Measurements from ENCODE around the gene INKA2. TPM values are rescaled to one million over a fixed set of nuclear protein-coding genes. Genes with fewer than 3 reads are reported as not detected.

INKA2 gene
- total and polyA plus RNA-seq, 2 experiments from 2014 or later = 1.8 to 3.2 TPM

GRCh38 chr1:111723871-111724270 lies 15.3 kb downstream of the INKA2 start:
- Histone ChIP-seq H3K36me3 (replicated peaks; ENCODE audit: insufficient read depth, low read depth) (no peaks in the 10 kb centered on the region), H3K27me3 (no peaks in the 10 kb centered on the region), H3K9me3 (ENCODE audit: low read depth) (no peaks in the 10 kb centered on the region), H3K79me2 (no peaks in the 10 kb centered on the region), H3K4me2 (no peak overlapping the region), H3K9me2 (replicated peaks; ENCODE audit: insufficient read depth) (no peaks in the 10 kb centered on the region), H3K4me3 (no peak overlapping the region), H3K27ac (no peak overlapping the region), H2AFZ (no peak overlapping the region), H4K20me1 (ENCODE audit: insufficient read depth, poor library complexity, severe bottlenecking) (no peaks in the 10 kb centered on the region), H3K4me1 (ENCODE audit: insufficient read depth) (no peaks in the 10 kb centered on the region)
- WGBS (ENCODE audit: low lambda C conversion rate, missing lambda C conversion rate) = 89% methylated on average over 1 of the region's 1 CpG
- DNase-seq (ENCODE audit: low spot score) = no peak
- no peak for TF ChIP-seq EZH2 (IDR thresholded peaks at IDR 0.05; ENCODE audit: borderline replicate concordance)
- TF ChIP-seq CTCF (IDR thresholded peaks at IDR 0.05; ENCODE audit: poor library complexity) = no peak
- TF ChIP-seq EZH2phosphoT487 (IDR thresholded peaks at IDR 0.05; ENCODE audit: low read depth, severe bottlenecking, unreplicated experiment) = no peak

DNA sequence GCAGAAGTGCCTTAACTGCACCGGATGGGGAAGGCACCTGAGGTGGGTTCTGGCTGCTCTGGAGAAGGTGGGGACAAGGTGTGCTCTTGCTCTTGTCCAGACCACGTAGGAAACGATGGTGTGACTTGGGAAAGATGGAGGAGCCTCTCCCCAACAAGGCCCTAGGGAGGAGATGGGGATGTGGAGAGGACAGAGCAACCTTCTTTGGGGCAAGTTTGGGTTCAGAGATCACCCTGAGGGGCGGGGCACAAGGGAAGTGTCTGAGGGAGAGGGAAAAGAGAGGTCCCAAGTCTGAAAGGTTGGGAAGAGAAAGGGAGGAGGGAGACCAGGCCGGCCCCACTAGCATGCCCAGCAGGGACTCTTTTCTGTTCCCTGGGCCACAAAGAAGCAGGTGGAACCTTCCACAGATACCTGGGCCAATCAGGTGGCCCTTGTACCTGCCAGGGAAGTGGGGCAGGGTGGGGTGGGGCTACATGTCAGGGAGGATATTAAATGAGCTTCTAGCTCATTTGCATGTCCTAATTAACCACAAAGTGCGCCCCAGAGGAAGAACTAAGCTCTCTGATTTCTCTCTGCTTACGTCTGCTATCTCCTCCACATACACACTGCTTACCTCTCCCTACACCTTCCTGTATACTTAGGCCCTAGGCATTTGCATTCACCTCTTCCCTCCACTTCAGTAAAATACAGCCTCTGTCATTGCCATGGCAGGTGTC lies 15.9 kb downstream of the INKA2 start:
- WGBS (ENCODE audit: low lambda C conversion rate, missing lambda C conversion rate) = 83% methylated on average over 6 of the region's 7 CpGs
- no peak for DNase-seq (ENCODE audit: low spot score)
- no peak overlapping the region for H3K4me2 ChIP-seq
- no peaks in the 10 kb centered on the region for H3K79me2 ChIP-seq
- no peak overlapping the region for H3K4me3 ChIP-seq
- no peaks in the 10 kb centered on the region for H4K20me1 ChIP-seq (ENCODE audit: insufficient read depth, poor library complexity, severe bottlenecking)
- no peaks in the 10 kb centered on the region for H3K9me2 ChIP-seq (replicated peaks; ENCODE audit: insufficient read depth)
- no peaks in the 10 kb centered on the region for H3K4me1 ChIP-seq (ENCODE audit: insufficient read depth)
- no peak overlapping the region for H2AFZ ChIP-seq
- H3K27me3 ChIP-seq = no peaks in the 10 kb centered on the region
- H3K36me3 ChIP-seq (replicated peaks; ENCODE audit: insufficient read depth, low read depth) = no peaks in the 10 kb centered on the region
- TF ChIP-seq CTCF (IDR thresholded peaks at IDR 0.05; ENCODE audit: poor library complexity) (no peak), EZH2phosphoT487 (IDR thresholded peaks at IDR 0.05; ENCODE audit: low read depth, severe bottlenecking, unreplicated experiment) (no peak), EZH2 (IDR thresholded peaks at IDR 0.05; ENCODE audit: borderline replicate concordance) (no peak)
- H3K27ac ChIP-seq = no peak overlapping the region
- H3K9me3 ChIP-seq (ENCODE audit: low read depth) = no peaks in the 10 kb centered on the region

- H3K9me2 ChIP-seq (replicated peaks; ENCODE audit: insufficient read depth) = no peaks in the 10 kb centered on the region
- H3K27me3 ChIP-seq = no peaks in the 10 kb centered on the region
- 86% methylated on average over 10 of the region's 10 CpGs for WGBS (ENCODE audit: low lambda C conversion rate, missing lambda C conversion rate)
- no peak overlapping the region for H3K4me3 ChIP-seq
- H3K36me3 ChIP-seq (replicated peaks; ENCODE audit: insufficient read depth, low read depth) = no peaks in the 10 kb centered on the region
- H3K9me3 ChIP-seq (ENCODE audit: low read depth) = no peaks in the 10 kb centered on the region
- TF ChIP-seq CTCF (IDR thresholded peaks at IDR 0.05; ENCODE audit: poor library complexity) = no peak
- TF ChIP-seq EZH2phosphoT487 (IDR thresholded peaks at IDR 0.05; ENCODE audit: low read depth, severe bottlenecking, unreplicated experiment) = no peak
- TF ChIP-seq EZH2 (IDR thresholded peaks at IDR 0.05; ENCODE audit: borderline replicate concordance) = no peak
- DNase-seq (ENCODE audit: low spot score) = no peak
- no peak overlapping the region for H3K27ac ChIP-seq
- no peaks in the 10 kb centered on the region for H3K4me1 ChIP-seq (ENCODE audit: insufficient read depth)
- no peak overlapping the region for H3K4me2 ChIP-seq
- H3K79me2 ChIP-seq = no peaks in the 10 kb centered on the region
- no peaks in the 10 kb centered on the region for H4K20me1 ChIP-seq (ENCODE audit: insufficient read depth, poor library complexity, severe bottlenecking)
- no peak overlapping the region for H2AFZ ChIP-seq
Observed at GRCh38 chr1:111720977-111721786, 18.0 kb downstream of the INKA2 start.
